ENCODE data around the gene SLC66A2.

DNA sequence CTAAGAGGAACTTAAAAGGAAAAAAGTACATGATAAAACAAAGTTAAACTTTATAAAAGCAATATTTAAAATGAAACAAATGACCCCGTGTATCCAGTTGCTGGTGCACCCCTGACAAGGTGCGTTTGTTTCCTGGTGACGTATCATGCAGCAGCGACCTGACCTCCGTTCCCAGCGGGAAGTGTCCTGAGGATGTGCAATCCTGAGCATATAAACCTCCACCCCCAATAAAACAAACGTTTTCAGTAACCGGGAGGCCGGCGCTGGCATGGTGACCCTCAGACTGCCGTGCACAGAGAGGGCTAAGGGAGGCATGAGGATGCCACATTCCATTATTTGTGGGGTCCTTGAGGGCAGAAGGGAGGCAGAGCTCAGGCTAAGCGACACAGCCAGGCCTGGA is 14.8 kb downstream of the SLC66A2 start:
- TF ChIP-seq CTCF (IDR thresholded peaks at IDR 0.05) (no peak), POLR2A (IDR thresholded peaks at IDR 0.05) (no peak)

Data from testis (tissue), 2 donors.